ENCODE results near the gene CCNT2.
"Not testable (repeated sequence)": the region's sequence is repeated elsewhere in the genome, so short reads cannot be mapped to it uniquely, and the experiment has no call there.

CCNT2 gene

GRCh38 chr2:134976074-134976702, 57.6 kb downstream of the CCNT2 start:
- no peak for DNase-seq

GRCh38 chr2:134977104-134977503, 58.5 kb downstream of the CCNT2 start:
- not testable (repeated sequence) for DNase-seq

GRCh38 chr2:134979221-134979620, 60.6 kb downstream of the CCNT2 start:
- DNase-seq: no peak

- DNase-seq: no peak
Observed at GRCh38 chr2:134980639-134981038, 62.0 kb downstream of the CCNT2 start.

- no peak for DNase-seq
Observed at GRCh38 chr2:134982603-134983002, 64.0 kb downstream of the CCNT2 start.

- DNase-seq: no peak
Observed at GRCh38 chr2:134985061-134985460, 66.4 kb downstream of the CCNT2 start.

- no peak for DNase-seq
Observed at GRCh38 chr2:134988994-134989605, 70.5 kb downstream of the CCNT2 start.

- DNase-seq: no peak
Observed at GRCh38 chr2:134999521-134999920, 80.9 kb downstream of the CCNT2 start.

GRCh38 chr2:135002836-135003235, 84.2 kb downstream of the CCNT2 start:
- no peak for DNase-seq

- peak; percentile 67 for DNase-seq
Observed at GRCh38 chr2:135004005-135004746, 85.6 kb downstream of the CCNT2 start.

- DNase-seq: no peak
Observed at GRCh38 chr2:135005753-135006152, 87.1 kb downstream of the CCNT2 start.

Data from activated CD4-positive, alpha-beta T cell treated with anti-CD3 and anti-CD28 coated beads for 1 hour (primary cell).